BE2C (cell line): ENCODE data around the gene PTPRN2.

Source experiments
- DNase-seq: peaks from one replicate; pipeline ENCODE4 v3.0.0-alpha.2; 2020
- H3K27me3 ChIP-seq: fragments of 250-450 bp; sonication (Bioruptor Pico); 2 replicates; pipeline ENCODE4 v1.5.1; 2020; ENCODE audit warnings: mild to moderate bottlenecking
- H3K36me3 ChIP-seq: fragments of 250-450 bp; sonication (Bioruptor Pico); 2 replicates; pipeline ENCODE4 v1.5.1; 2020; ENCODE audit warnings: mild to moderate bottlenecking
- H3K4me1 ChIP-seq: fragments of 250-450 bp; sonication (Bioruptor Pico); 2 replicates; pipeline ENCODE4 v1.5.1; 2020
- H3K4me3 ChIP-seq: 2 replicates; pipeline ENCODE4 v1.5.1; 2011; ENCODE audit warnings: low read depth, low read length
- H3K9me3 ChIP-seq: fragments of 250-450 bp; sonication (Bioruptor Pico); 2 replicates; pipeline ENCODE4 v1.5.1; 2020
- CTCF ChIP-seq: IDR thresholded peaks from 2 replicates; pipeline ENCODE4 v1.5.1; 2012; ENCODE audit warnings: mild to moderate bottlenecking, low read depth, low read length

Gene PTPRN2

GRCh38 chr7:158486919-158487318, 100.7 kb downstream of the PTPRN2 start:
- no peak for TF ChIP-seq CTCF
- no peaks in the 10 kb centered on the region for H3K36me3 ChIP-seq
- H3K27me3 ChIP-seq = no peaks in the 10 kb centered on the region
- H3K9me3 ChIP-seq = 0 out of 2 replicates have a peak, but pooled peaks cover 4% of the 10 kb centered on the region
- H3K4me1 ChIP-seq = no peaks in the 10 kb centered on the region
- H3K4me3 ChIP-seq = no peak overlapping the region
- DNase-seq = no peak

- TF ChIP-seq CTCF = no peak
- H3K4me1 ChIP-seq = no peaks in the 10 kb centered on the region
- 0 out of 2 replicates have a peak, but pooled peaks cover 4% of the 10 kb centered on the region for H3K9me3 ChIP-seq
- H3K4me3 ChIP-seq = no peak overlapping the region
- H3K36me3 ChIP-seq = no peaks in the 10 kb centered on the region
- H3K27me3 ChIP-seq = no peaks in the 10 kb centered on the region
- no peak for DNase-seq
Observed at GRCh38 chr7:158484801-158485531, 102.7 kb downstream of the PTPRN2 start.

GRCh38 chr7:158482480-158482879, 105.1 kb downstream of the PTPRN2 start:
- no peaks in the 10 kb centered on the region for H3K4me1 ChIP-seq
- 0 out of 2 replicates have a peak, but pooled peaks cover 4% of the 10 kb centered on the region for H3K9me3 ChIP-seq
- H3K4me3 ChIP-seq = no peak overlapping the region
- no peak for DNase-seq
- H3K36me3 ChIP-seq = no peaks in the 10 kb centered on the region
- TF ChIP-seq CTCF = no peak
- no peaks in the 10 kb centered on the region for H3K27me3 ChIP-seq

GRCh38 chr7:158479664-158480025, 108.0 kb downstream of the PTPRN2 start:
- no peak for TF ChIP-seq CTCF
- no peaks in the 10 kb centered on the region for H3K9me3 ChIP-seq
- H3K4me1 ChIP-seq = no peaks in the 10 kb centered on the region
- no peaks in the 10 kb centered on the region for H3K36me3 ChIP-seq
- no peak overlapping the region for H3K4me3 ChIP-seq
- DNase-seq = no peak
- no peaks in the 10 kb centered on the region for H3K27me3 ChIP-seq

GRCh38 chr7:158479021-158479663, 108.5 kb downstream of the PTPRN2 start:
- no peak for TF ChIP-seq CTCF
- H3K4me1 ChIP-seq = no peaks in the 10 kb centered on the region
- H3K36me3 ChIP-seq = no peaks in the 10 kb centered on the region
- H3K27me3 ChIP-seq = no peaks in the 10 kb centered on the region
- no peak overlapping the region for H3K4me3 ChIP-seq
- DNase-seq = no peak
- H3K9me3 ChIP-seq = no peaks in the 10 kb centered on the region

GRCh38 chr7:158477866-158478265, 109.8 kb downstream of the PTPRN2 start:
- Histone ChIP-seq H3K27me3 (no peaks in the 10 kb centered on the region), H3K4me3 (no peak overlapping the region), H3K9me3 (no peaks in the 10 kb centered on the region), H3K4me1 (no peaks in the 10 kb centered on the region), H3K36me3 (no peaks in the 10 kb centered on the region)
- no peak for TF ChIP-seq CTCF
- no peak for DNase-seq
